Naive thymus-derived CD4-positive, alpha-beta T cell (primary cell): ENCODE results near the gene NOS3. TPM values are rescaled to one million over a fixed set of nuclear protein-coding genes. Genes with fewer than 3 reads are reported as not detected.
A peak's percentile ranks its signal among the peaks of the same experiment; 100 is the strongest.

ENCODE experiments used
- ATAC-seq: fragments of 150-1000 bp; cut with Tn5 transposase; 2 replicates; pipeline ENCODE4 v1.10.0; 2021; ENCODE audit warnings: mild to moderate bottlenecking, moderate library complexity
- CTCF ChIA-PET: fragments of 350-600 bp; sonication (Branson Sonifier 250); formaldehyde crosslinking; loops from one replicate; lab custom pipeline; 2021; ENCODE audit warnings: antibody characterized with exemption; lab: Charles Lee
- POLR2A ChIA-PET: fragments of 350-600 bp; sonication (Branson Sonifier 250); formaldehyde crosslinking; loops from one replicate; lab custom pipeline; 2021; ENCODE audit warnings: antibody characterized with exemption, inconsistent platforms; lab: Charles Lee
- DNase-seq, 9 donors: peaks; one replicate each; pipeline versions ENCODE4 v3.0.0 to v3.0.0-alpha.2; 2020 to 2022; ENCODE audit warnings: mixed read lengths in 1 of 9
- H3K27ac ChIP-seq: one replicate; pipeline ENCODE4 v1.7.0; 2013; ENCODE audit warnings: mild to moderate bottlenecking, low read depth, low read length, moderate library complexity
- H3K27me3 ChIP-seq, 2 donors: one replicate each; pipeline ENCODE4 v1.7.0; 2013; ENCODE audit warnings: low read length in 2 of 2, mild to moderate bottlenecking in 2 of 2, moderate library complexity in 2 of 2; ENCODE audit not compliant: control insufficient read depth in 2 of 2, insufficient read depth in 2 of 2
- H3K36me3 ChIP-seq, 3 experiments: 1 replicate in 2 of 3; 2 replicates in 1 of 3; pipeline ENCODE4 v1.7.0; 2013; ENCODE audit warnings: low read length in 3 of 3, mild to moderate bottlenecking in 3 of 3, moderate library complexity in 1 of 3; ENCODE audit not compliant: insufficient read depth in 3 of 3, control insufficient read depth in 2 of 3
- H3K4me1 ChIP-seq, 2 donors: one replicate each; pipeline ENCODE4 v1.7.0; 2013; ENCODE audit warnings: low read length in 2 of 2, mild to moderate bottlenecking in 2 of 2, moderate library complexity in 1 of 2; ENCODE audit not compliant: control insufficient read depth in 2 of 2, insufficient read depth in 2 of 2
- H3K4me3 ChIP-seq: 2 replicates; pipeline ENCODE4 v1.7.0; 2013; ENCODE audit warnings: mild to moderate bottlenecking, low read length
- H3K9me3 ChIP-seq, 3 experiments: 1 replicate in 2 of 3; 2 replicates in 1 of 3; pipeline ENCODE4 v1.7.0; 2013; ENCODE audit warnings: low read length in 3 of 3; ENCODE audit not compliant: control insufficient read depth in 2 of 3
- H3K27ac Mint-ChIP-seq, 9 donors: one replicate each; pipeline ENCODE4 v1.8.0; 2020 to 2022; ENCODE audit warnings: mixed read lengths in 9 of 9, mild to moderate bottlenecking in 8 of 9, moderate library complexity in 5 of 9, inconsistent platforms in 2 of 9
- H3K27me3 Mint-ChIP-seq, 5 donors: one replicate each; pipeline ENCODE4 v1.8.0; 2021 to 2022; ENCODE audit warnings: mixed read lengths in 5 of 5, mild to moderate bottlenecking in 1 of 5
- H3K36me3 Mint-ChIP-seq, 5 donors: one replicate each; pipeline ENCODE4 v1.8.0; 2020 to 2022; ENCODE audit warnings: mixed read lengths in 5 of 5, mild to moderate bottlenecking in 3 of 5, inconsistent platforms in 1 of 5
- H3K4me1 Mint-ChIP-seq, 7 donors: one replicate each; pipeline ENCODE4 v1.8.0; 2020 to 2022; ENCODE audit warnings: mixed read lengths in 7 of 7, mild to moderate bottlenecking in 3 of 7, inconsistent platforms in 1 of 7
- H3K4me3 Mint-ChIP-seq, 10 donors: one replicate each; pipeline ENCODE4 v1.8.0; 2020 to 2022; ENCODE audit warnings: mild to moderate bottlenecking in 10 of 10, mixed read lengths in 10 of 10, moderate library complexity in 6 of 10, inconsistent platforms in 2 of 10
- H3K9me3 Mint-ChIP-seq, 11 donors: one replicate each; pipeline ENCODE4 v1.8.0; 2020 to 2022; ENCODE audit warnings: mixed read lengths in 11 of 11, mild to moderate bottlenecking in 4 of 11, inconsistent platforms in 1 of 11, moderate library complexity in 1 of 11
- intact Hi-C, 2 donors: fragments of 100-400 bp; cut with micrococcal nuclease; formaldehyde crosslinking; loops; one replicate each; pipeline ENCODE4 v1.15.1; 2023
- polyA plus RNA-seq, 2 donors: library from polyadenylated mRNA; unstranded; fragments of 300-500 nt; fragmentation: Illumina TruSeq; gene quantifications; one replicate each; pipeline ENCODE4 v1.2.3, GENCODE V29; 2021
- total RNA-seq, 6 experiments: library from RNA in 5 of 6; stranded (reverse) in 5 of 6; gene quantifications; 1 replicate in 5 of 6; 2 replicates in 1 of 6; pipeline ENCODE4 v1.2.3 and lab custom pipeline; 2021 to 2026

Gene NOS3
- total and polyA plus RNA-seq, 7 experiments from 2014 or later = 2.8 to 19.1 (median 7.9) TPM

DNA sequence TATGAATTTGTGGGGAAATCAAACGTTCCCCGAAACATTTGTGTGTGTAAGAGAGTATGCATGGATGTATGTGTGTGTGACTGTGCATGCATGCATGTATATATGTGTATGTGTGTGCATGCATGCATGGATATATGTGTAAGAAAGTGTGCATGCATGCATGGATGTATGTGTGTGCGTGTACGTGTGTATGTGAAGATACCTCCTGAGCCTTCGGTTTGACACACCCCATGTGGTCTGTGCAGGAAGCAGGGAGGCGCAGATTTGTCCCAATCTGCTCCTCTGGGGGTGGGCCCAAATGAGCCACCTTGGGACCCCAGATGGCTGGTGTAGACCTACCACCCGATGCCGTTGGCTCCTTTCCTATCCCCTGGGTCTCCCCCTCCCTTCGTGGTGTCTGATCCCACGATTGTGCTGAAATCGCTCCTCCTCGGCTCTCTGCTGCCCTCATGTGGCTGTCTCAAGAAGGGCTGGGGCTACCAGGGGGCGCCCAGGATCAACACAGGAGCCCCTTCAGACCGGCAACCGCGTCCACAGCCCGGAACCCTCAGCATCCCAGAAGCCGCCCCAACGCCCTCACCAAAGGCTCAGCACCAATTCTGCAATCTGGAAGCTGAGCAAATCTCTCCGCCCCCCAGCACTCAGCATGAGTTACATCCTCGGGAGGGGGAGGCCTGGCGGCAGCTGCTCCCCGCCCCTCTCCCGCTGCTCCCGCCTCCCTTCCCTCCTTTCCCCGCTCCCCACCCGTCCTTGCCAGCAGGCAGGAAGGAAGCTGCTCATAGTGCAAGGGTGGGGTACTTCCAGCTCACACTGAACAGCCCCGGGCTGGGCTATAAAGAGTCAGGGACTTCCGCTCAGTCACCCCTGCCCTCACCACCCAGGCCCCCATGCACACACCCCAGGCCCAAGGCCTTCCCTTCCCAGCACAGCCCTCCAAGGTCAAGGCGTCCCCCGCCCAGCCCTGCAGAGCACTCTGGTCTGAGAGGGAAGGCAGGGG is 2.3 kb upstream of the NOS3 start:
- intact Hi-C loops = loop anchor here (1.0 to 10.0 kb wide), 7 partner anchors 14 to 214 kb away; partner anchors contain the start of genes CDK5 (in 1 of the 2) and SLC4A2 (in 1 of the 2)
- Mint-ChIP-seq H3K4me1 (peaks cover 19 to 43% (median 31%) of the 10 kb centered on the region in 7 donors), H3K4me3 (peak overlapping the region; percentile 37 to 83 (median 72)), H3K9me3 (peaks cover 0 to 29% (median 20%) of the 10 kb centered on the region in 11 donors), H3K27ac (peak overlapping the region in 6 of 9 donors; percentile 5 to 65 (median 26)), H3K27me3 (peaks cover 0 to 34% (median 0%) of the 10 kb centered on the region in 5 donors), H3K36me3 (peaks cover 1 to 16% (median 8%) of the 10 kb centered on the region in 5 donors)
- H3K4me1 ChIP-seq = peaks cover 12 to 21% of the 10 kb centered on the region in 2 donors
- ATAC-seq = peak; percentile 79
- peak; percentile 49 to 72 (median 64) for DNase-seq
- H3K27me3 ChIP-seq = no peaks in the 10 kb centered on the region
- no peaks in the 10 kb centered on the region for H3K36me3 ChIP-seq
- ChIA-PET POLR2A (interaction anchor here (0.9 to 1.8 kb wide), 4 partner anchors 9 to 29 kb away, joined by 4 to 6 read pairs (median 6); no protein-coding TSS in a partner anchor), CTCF (interaction anchor here (0.7 to 3.0 kb wide), 11 partner anchors 9 to 122 kb away, joined by 3 to 17 read pairs (median 5); partner anchors contain the start of gene ATG9B)
- H3K9me3 ChIP-seq = peaks cover 0 to 20% (median 15%) of the 10 kb centered on the region in 3 experiments
- no peak overlapping the region for H3K27ac ChIP-seq
- H3K4me3 ChIP-seq = peak overlapping the region; percentile 10

DNA sequence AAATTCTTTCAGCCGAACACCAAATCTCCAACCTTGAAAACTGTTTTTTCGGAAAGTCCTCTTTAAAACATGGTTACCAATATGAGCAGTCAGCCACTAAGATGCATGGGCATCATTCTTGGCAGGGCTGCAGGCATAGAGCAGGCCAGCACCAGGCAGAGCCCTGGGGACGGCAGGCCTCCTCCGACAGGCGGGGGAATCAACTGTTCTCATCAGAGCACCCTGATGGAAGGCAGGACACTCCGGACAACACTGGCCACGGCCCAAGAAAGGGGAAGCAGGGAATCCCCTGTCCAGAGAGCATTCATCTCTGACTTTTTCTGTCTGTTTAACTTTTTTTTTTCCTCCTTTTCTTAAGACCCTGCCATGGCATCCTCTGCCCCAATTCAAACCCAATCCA is 1.4 kb upstream of the NOS3 start:
- intact Hi-C loops = loop anchor here in 1 of 2 donors (2.0 to 10.0 kb wide), 3 partner anchors 25 to 215 kb away; partner anchors contain the start of genes CDK5 and SLC4A2
- CTCF ChIA-PET = interaction anchor here (0.7 to 3.0 kb wide), 11 partner anchors 8 to 121 kb away, joined by 3 to 17 read pairs (median 5); no protein-coding TSS in a partner anchor

DNA sequence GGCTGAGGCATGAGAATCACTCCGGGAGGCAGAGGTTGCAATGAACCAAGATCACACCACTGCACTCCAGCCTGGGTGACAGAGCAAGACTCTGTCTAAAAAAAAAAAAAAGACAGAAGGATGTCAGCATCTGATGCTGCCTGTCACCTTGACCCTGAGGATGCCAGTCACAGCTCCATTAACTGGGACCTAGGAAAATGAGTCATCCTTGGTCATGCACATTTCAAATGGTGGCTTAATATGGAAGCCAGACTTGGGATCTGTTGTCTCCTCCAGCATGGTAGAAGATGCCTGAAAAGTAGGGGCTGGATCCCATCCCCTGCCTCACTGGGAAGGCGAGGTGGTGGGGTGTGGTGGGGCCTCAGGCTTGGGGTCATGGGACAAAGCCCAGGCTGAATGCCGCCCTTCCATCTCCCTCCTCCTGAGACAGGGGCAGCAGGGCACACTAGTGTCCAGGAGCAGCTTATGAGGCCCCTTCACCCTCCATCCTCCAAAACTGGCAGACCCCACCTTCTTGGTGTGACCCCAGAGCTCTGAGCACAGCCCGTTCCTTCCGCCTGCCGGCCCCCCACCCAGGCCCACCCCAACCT is 1.3 kb downstream of the NOS3 start:
- ChIA-PET POLR2A (interaction anchor here (0.6 to 3.5 kb wide), 3 partner anchors 15 to 58 kb away, joined by 3 to 33 read pairs (median 3); no protein-coding TSS in a partner anchor), CTCF (interaction anchor here (0.7 to 2.1 kb wide), 4 partner anchors 19 to 94 kb away, joined by 3 to 7 read pairs (median 4); no protein-coding TSS in a partner anchor)
- H3K27ac ChIP-seq = no peak overlapping the region
- Mint-ChIP-seq H3K4me1 (peaks cover 13 to 57% (median 37%) of the 10 kb centered on the region in 7 donors), H3K4me3 (no peak overlapping the region), H3K27ac (peak overlapping the region in 1 of 9 donors; percentile 60), H3K9me3 (peaks cover 0 to 29% (median 20%) of the 10 kb centered on the region in 11 donors), H3K36me3 (peaks cover 1 to 16% (median 8%) of the 10 kb centered on the region in 5 donors), H3K27me3 (peaks cover 0 to 16% (median 0%) of the 10 kb centered on the region in 5 donors)
- no peaks in the 10 kb centered on the region for H3K36me3 ChIP-seq
- H3K4me1 ChIP-seq = peaks cover 7 to 44% of the 10 kb centered on the region in 2 donors
- ATAC-seq (no peak), DNase-seq (no peak)
- no peak overlapping the region for H3K4me3 ChIP-seq
- intact Hi-C loops = no loop called here
- peaks cover 0 to 20% (median 15%) of the 10 kb centered on the region in 3 experiments for H3K9me3 ChIP-seq
- H3K27me3 ChIP-seq = no peaks in the 10 kb centered on the region

More for the DNA sequence above, 1.4 kb upstream of the NOS3 start:
- ATAC-seq (no peak), DNase-seq (no peak)
- Histone ChIP-seq H3K9me3 (peaks cover 0 to 20% (median 15%) of the 10 kb centered on the region in 3 experiments), H3K4me3 (no peak overlapping the region), H3K27ac (no peak overlapping the region), H3K4me1 (peaks cover 12 to 30% of the 10 kb centered on the region in 2 donors), H3K36me3 (no peaks in the 10 kb centered on the region), H3K27me3 (no peaks in the 10 kb centered on the region)
- Mint-ChIP-seq H3K36me3 (peaks cover 1 to 16% (median 8%) of the 10 kb centered on the region in 5 donors), H3K27me3 (peaks cover 0 to 30% (median 0%) of the 10 kb centered on the region in 5 donors), H3K4me1 (peaks cover 20 to 52% (median 35%) of the 10 kb centered on the region in 7 donors), H3K4me3 (peak overlapping the region in 3 of 10 donors; percentile 33 to 83 (median 73)), H3K9me3 (peaks cover 0 to 29% (median 20%) of the 10 kb centered on the region in 11 donors), H3K27ac (peak overlapping the region in 1 of 9 donors; percentile 31)
- POLR2A ChIA-PET = interaction anchor here (1.1 to 1.8 kb wide), 3 partner anchors 8 to 29 kb away, joined by 4 to 6 read pairs (median 5); no protein-coding TSS in a partner anchor

DNA sequence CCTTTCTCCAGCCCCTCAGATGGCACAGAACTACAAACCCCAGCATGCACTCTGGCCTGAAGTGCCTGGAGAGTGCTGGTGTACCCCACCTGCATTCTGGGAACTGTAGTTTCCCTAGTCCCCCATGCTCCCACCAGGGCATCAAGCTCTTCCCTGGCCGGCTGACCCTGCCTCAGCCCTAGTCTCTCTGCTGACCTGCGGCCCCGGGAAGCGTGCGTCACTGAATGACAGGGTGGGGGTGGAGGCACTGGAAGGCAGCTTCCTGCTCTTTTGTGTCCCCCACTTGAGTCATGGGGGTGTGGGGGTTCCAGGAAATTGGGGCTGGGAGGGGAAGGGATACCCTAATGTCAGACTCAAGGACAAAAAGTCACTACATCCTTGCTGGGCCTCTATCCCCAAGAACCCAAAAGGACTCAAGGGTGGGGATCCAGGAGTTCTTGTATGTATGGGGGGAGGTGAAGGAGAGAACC is 2.1 kb downstream of the NOS3 start:
- peaks cover 7 to 48% of the 10 kb centered on the region in 2 donors for H3K4me1 ChIP-seq
- no peak overlapping the region for H3K27ac ChIP-seq
- H3K4me3 ChIP-seq = no peak overlapping the region
- H3K9me3 ChIP-seq = peaks cover 0 to 20% (median 15%) of the 10 kb centered on the region in 3 experiments
- H3K36me3 Mint-ChIP-seq = peaks cover 1 to 16% (median 8%) of the 10 kb centered on the region in 5 donors
- ChIA-PET POLR2A (interaction anchor here (0.7 to 3.5 kb wide), 3 partner anchors 8 to 20 kb away, joined by 3 to 33 read pairs (median 15); no protein-coding TSS in a partner anchor), CTCF (interaction anchor here (1.0 to 3.1 kb wide), 4 partner anchors 8 to 95 kb away, joined by 3 to 20 read pairs (median 6); no protein-coding TSS in a partner anchor)
- peak overlapping the region in 1 of 10 donors; percentile 30 for H3K4me3 Mint-ChIP-seq
- H3K9me3 Mint-ChIP-seq = peaks cover 0 to 29% (median 20%) of the 10 kb centered on the region in 11 donors
- H3K27ac Mint-ChIP-seq = peak overlapping the region in 3 of 9 donors; percentile 11 to 70 (median 60)
- intact Hi-C loops = no loop called here
- ATAC-seq = peak; percentile 48
- H3K27me3 ChIP-seq = no peaks in the 10 kb centered on the region
- peaks cover 0 to 11% (median 0%) of the 10 kb centered on the region in 5 donors for H3K27me3 Mint-ChIP-seq
- H3K36me3 ChIP-seq = no peaks in the 10 kb centered on the region
- peak in 1 of 9 donors; percentile 41 for DNase-seq
- H3K4me1 Mint-ChIP-seq = peaks cover 18 to 60% (median 40%) of the 10 kb centered on the region in 7 donors

DNA sequence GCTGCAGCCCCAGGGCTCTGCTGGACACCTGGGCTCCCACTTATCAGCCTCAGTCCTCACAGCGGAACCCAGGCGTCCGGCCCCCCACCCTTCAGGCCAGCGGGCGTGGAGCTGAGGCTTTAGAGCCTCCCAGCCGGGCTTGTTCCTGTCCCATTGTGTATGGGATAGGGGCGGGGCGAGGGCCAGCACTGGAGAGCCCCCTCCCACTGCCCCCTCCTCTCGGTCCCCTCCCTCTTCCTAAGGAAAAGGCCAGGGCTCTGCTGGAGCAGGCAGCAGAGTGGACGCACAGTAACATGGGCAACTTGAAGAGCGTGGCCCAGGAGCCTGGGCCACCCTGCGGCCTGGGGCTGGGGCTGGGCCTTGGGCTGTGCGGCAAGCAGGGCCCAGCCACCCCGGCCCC is 2.7 kb downstream of the NOS3 start:
- H3K4me3 ChIP-seq = no peak overlapping the region
- Mint-ChIP-seq H3K27me3 (peaks cover 0 to 4% (median 0%) of the 10 kb centered on the region in 5 donors), H3K9me3 (peaks cover 0 to 29% (median 20%) of the 10 kb centered on the region in 11 donors), H3K27ac (peak overlapping the region in 4 of 9 donors; percentile 63 to 87 (median 78)), H3K4me1 (peaks cover 19 to 60% (median 39%) of the 10 kb centered on the region in 7 donors), H3K36me3 (peaks cover 1 to 16% (median 8%) of the 10 kb centered on the region in 5 donors), H3K4me3 (peak overlapping the region in 1 of 10 donors; percentile 66)
- H3K27me3 ChIP-seq = no peaks in the 10 kb centered on the region
- DNase-seq (no peak), ATAC-seq (no peak)
- H3K36me3 ChIP-seq = no peaks in the 10 kb centered on the region
- peaks cover 0 to 20% (median 15%) of the 10 kb centered on the region in 3 experiments for H3K9me3 ChIP-seq
- no peak overlapping the region for H3K27ac ChIP-seq
- CTCF ChIA-PET = interaction anchor here (1.0 to 3.1 kb wide), 7 partner anchors 9 to 95 kb away, joined by 4 to 20 read pairs (median 7); no protein-coding TSS in a partner anchor
- POLR2A ChIA-PET = interaction anchor here (0.8 to 3.5 kb wide), 8 partner anchors 9 to 65 kb away, joined by 3 to 33 read pairs (median 11); partner anchors contain the start of gene ABCB8
- peaks cover under 1 to 48% of the 10 kb centered on the region in 2 donors for H3K4me1 ChIP-seq
- intact Hi-C loops = no loop called here
